Activated CD4-positive, alpha-beta T cell treated with anti-CD3 and anti-CD28 coated beads, Interleukin-2, amount 50 U/mL, for 16 hours (primary cell): ENCODE data around the gene GTF2H2.
"Not testable (repeated sequence)": the region's sequence is repeated elsewhere in the genome, so short reads cannot be mapped to it uniquely, and the experiment has no call there.

Experiments
- DNase-seq: peaks from one replicate; pipeline ENCODE4 v3.0.0-alpha.2; 2020

The GTF2H2 gene

GRCh38 chr5:71067262-71067928, at the start of gene GTF2H2:
Gene GTF2H2, minus strand, starts transcription at chr5:71067676. Its CDS starts 4,913 bp downstream, at chr5:71062763.
- DNase-seq = not testable (repeated sequence)

GRCh38 chr5:71109730-71110275, 42.3 kb upstream of the GTF2H2 start:
- not testable (repeated sequence) for DNase-seq

- not testable (repeated sequence) for DNase-seq
Observed at GRCh38 chr5:71099996-71100395, 32.5 kb upstream of the GTF2H2 start.

GRCh38 chr5:71097930-71098203, 30.4 kb upstream of the GTF2H2 start:
- DNase-seq = not testable (repeated sequence)

- not testable (repeated sequence) for DNase-seq
Observed at GRCh38 chr5:71097173-71097929, 29.9 kb upstream of the GTF2H2 start.

- not testable (repeated sequence) for DNase-seq
Observed at GRCh38 chr5:71089773-71090172, 22.3 kb upstream of the GTF2H2 start.

GRCh38 chr5:71088754-71089153, 21.3 kb upstream of the GTF2H2 start:
- DNase-seq = not testable (repeated sequence)

GRCh38 chr5:71086145-71086544, 18.7 kb upstream of the GTF2H2 start:
- not testable (repeated sequence) for DNase-seq

GRCh38 chr5:71084280-71085063, 17.0 kb upstream of the GTF2H2 start:
- DNase-seq = not testable (repeated sequence)

GRCh38 chr5:71082898-71083297, 15.4 kb upstream of the GTF2H2 start:
- not testable (repeated sequence) for DNase-seq

- not testable (repeated sequence) for DNase-seq
Observed at GRCh38 chr5:71082340-71082739, 14.9 kb upstream of the GTF2H2 start.

- not testable (repeated sequence) for DNase-seq
Observed at GRCh38 chr5:71061322-71061721, 6.2 kb downstream of the GTF2H2 start.

GRCh38 chr5:71059426-71059825, 8.1 kb downstream of the GTF2H2 start:
- DNase-seq = not testable (repeated sequence)

GRCh38 chr5:71044808-71045207, 22.7 kb downstream of the GTF2H2 start:
- not testable (repeated sequence) for DNase-seq

- DNase-seq = not testable (repeated sequence)
Observed at GRCh38 chr5:71044128-71044527, 23.3 kb downstream of the GTF2H2 start.

- DNase-seq = not testable (repeated sequence)
Observed at GRCh38 chr5:71031046-71031776, 36.3 kb downstream of the GTF2H2 start.

- not testable (repeated sequence) for DNase-seq
Observed at GRCh38 chr5:71025289-71025953, 42.1 kb downstream of the GTF2H2 start, which contains the start of gene NAIP. Gene NAIP, minus strand, starts transcription at chr5:71025339. Its CDS starts 12,424 bp downstream, at chr5:71012915.

GRCh38 chr5:71020643-71021042, 46.8 kb downstream of the GTF2H2 start:
- DNase-seq = not testable (repeated sequence)

GRCh38 chr5:71018376-71019005, 49.0 kb downstream of the GTF2H2 start:
- DNase-seq = not testable (repeated sequence)

- no peak for DNase-seq
Observed at GRCh38 chr5:71014176-71014575, 53.3 kb downstream of the GTF2H2 start.

- no peak for DNase-seq
Observed at GRCh38 chr5:71013575-71013974, 53.9 kb downstream of the GTF2H2 start.
